Fibroblast of skin of left quadriceps (primary cell): ENCODE measurements around the gene MRM2.
A peak's percentile ranks its signal among the peaks of the same experiment; 100 is the strongest.

Experiments used
- DNase-seq, 2 experiments: peaks; one replicate each; pipeline ENCODE4 v3.0.0-alpha.2; 2013; ENCODE audit warnings: low read depth in 2 of 2

The MRM2 gene

GRCh38 chr7:2203766-2204300, 38.2 kb downstream of the MRM2 start:
- no peak for DNase-seq

- no peak for DNase-seq
Observed at GRCh38 chr7:2202901-2203765, 38.9 kb downstream of the MRM2 start.

GRCh38 chr7:2202361-2202761, 39.6 kb downstream of the MRM2 start:
- DNase-seq, result no peak

- DNase-seq, result no peak
Observed at GRCh38 chr7:2201686-2202360, 40.2 kb downstream of the MRM2 start.

- DNase-seq, result no peak
Observed at GRCh38 chr7:2201128-2201527, 40.9 kb downstream of the MRM2 start.

GRCh38 chr7:2200584-2200980, 41.4 kb downstream of the MRM2 start:
- DNase-seq, result no peak

- DNase-seq, result no peak
Observed at GRCh38 chr7:2199956-2200583, 41.9 kb downstream of the MRM2 start.

GRCh38 chr7:2199528-2199927, 42.5 kb downstream of the MRM2 start:
- no peak for DNase-seq

- no peak for DNase-seq
Observed at GRCh38 chr7:2198760-2199159, 43.2 kb downstream of the MRM2 start.

GRCh38 chr7:2198206-2198605, 43.8 kb downstream of the MRM2 start:
- no peak for DNase-seq

- no peak for DNase-seq
Observed at GRCh38 chr7:2197436-2198155, 44.4 kb downstream of the MRM2 start.

GRCh38 chr7:2196381-2197378, 45.3 kb downstream of the MRM2 start:
- DNase-seq, result no peak

GRCh38 chr7:2195400-2196246, 46.4 kb downstream of the MRM2 start:
- DNase-seq, result no peak

GRCh38 chr7:2193575-2194305, 48.3 kb downstream of the MRM2 start:
- DNase-seq, result no peak

GRCh38 chr7:2192831-2193534, 49.0 kb downstream of the MRM2 start:
- no peak for DNase-seq

- DNase-seq, result no peak
Observed at GRCh38 chr7:2191016-2191415, 51.0 kb downstream of the MRM2 start.

- peak; percentile 40 to 53 for DNase-seq
Observed at GRCh38 chr7:2190531-2190930, 51.5 kb downstream of the MRM2 start.

GRCh38 chr7:2186166-2186565, 55.8 kb downstream of the MRM2 start:
- DNase-seq, result no peak
